Endometrial microvascular endothelial cells (primary cell): ENCODE measurements around the gene TMEM101. TPM values are rescaled to one million over a fixed set of nuclear protein-coding genes. Genes with fewer than 3 reads are reported as not detected.
"Not testable (repeated sequence)": the region's sequence is repeated elsewhere in the genome, so short reads cannot be mapped to it uniquely, and the experiment has no call there.

Experiments
- in situ Hi-C: cut with HindIII; loops from 2 replicates; pipeline ENCODE4 v1.10.0; 2017; ENCODE audit warnings: low sequenced_read_pairs, low pct_unique_long_range_greater_than_20kb; ENCODE audit errors: inconsistent ontology term
- total RNA-seq: library from RNA; depleted of rRNA; stranded (reverse); fragments of >200 nt; gene quantifications from one replicate; pipeline ENCODE4 v1.2.3, GENCODE V29; 2015; ENCODE audit errors: inconsistent ontology term

Gene TMEM101
- total RNA-seq: 43.9 TPM

DNA sequence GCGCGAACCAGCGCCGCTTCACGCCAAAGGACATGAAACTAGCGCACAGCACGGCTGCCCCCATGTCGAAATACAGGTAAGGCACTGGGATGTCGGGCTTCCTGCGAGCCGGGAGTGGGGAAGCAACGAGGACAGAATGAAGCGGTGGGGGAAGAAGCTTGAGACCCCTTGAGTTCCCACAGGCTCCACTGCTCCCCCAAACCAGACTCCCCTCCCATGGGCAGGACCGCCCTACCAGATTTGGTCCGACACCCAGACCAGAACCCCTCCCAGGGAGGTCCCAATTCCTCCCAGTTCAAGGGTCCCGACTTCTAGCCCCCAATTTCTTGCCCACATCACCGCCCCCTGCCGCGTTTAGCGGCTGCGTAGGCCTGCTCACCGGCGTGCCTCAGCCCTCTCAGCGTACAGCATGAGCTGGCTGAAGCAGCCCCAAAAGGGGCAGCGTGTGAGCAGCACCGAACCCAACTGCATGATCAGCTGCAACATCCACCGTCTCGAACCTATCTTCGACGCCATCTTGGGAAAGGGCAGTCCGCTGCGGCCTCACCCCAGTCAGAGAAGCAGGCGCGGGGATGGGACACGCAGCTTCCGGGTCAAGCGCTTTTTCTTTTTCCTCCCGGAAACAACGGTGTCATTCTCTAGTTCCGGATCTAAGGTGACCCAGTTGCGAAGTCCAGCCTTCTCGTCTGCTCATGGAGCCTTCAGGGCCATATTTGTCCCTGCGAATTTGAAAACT lies at the start of gene TMEM101:
Gene TMEM101 (minus strand): TSS at position 527 of the 736 bp plus-strand sequence. CDS start 11 bp downstream, at position 516.
- in situ Hi-C loops: no loop called here

DNA sequence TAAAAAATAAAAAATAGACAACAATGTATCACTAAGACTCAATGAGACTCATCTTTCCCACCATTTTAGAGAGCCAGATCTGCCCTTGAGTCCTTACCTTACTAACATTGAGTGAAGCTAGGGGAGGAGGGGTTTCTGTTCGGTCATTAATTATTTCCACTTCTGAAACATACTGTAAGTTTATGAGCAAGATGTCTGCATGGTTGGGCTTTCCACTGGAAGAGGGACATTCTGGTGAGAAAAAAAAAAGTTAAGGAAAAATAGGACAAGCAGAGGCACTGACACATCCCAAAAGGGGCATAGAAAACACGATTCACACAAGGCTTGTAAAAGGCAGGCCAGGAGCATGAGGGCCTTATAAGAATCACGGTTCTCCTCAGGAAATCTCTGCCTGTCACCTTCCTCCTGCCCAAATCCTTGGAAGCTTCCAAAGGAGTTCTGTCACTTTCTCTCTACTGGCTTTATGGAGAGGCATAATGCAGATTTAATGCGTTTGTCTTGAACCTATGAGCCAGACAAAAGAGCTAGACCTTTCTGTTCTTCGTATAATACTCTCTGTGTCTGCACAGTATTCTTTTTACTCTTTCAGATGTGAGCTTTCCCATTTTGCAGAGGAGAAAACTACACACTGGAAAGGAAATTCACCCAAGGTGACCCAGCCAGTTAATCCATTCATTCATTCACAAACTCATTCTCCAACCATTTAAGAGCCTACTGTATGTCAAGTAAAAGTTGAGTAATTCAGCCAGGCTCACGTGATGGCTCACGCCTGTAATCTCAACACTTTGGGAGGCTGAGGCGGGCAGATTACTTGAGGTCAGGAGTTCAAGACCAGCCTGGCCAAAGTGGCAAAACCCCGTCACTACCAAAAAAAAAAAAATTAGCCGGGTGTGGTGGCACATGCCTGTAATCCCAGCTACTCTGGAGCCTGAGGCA lies 49.2 kb upstream of the TMEM101 start:
- in situ Hi-C loops: no loop called here

DNA sequence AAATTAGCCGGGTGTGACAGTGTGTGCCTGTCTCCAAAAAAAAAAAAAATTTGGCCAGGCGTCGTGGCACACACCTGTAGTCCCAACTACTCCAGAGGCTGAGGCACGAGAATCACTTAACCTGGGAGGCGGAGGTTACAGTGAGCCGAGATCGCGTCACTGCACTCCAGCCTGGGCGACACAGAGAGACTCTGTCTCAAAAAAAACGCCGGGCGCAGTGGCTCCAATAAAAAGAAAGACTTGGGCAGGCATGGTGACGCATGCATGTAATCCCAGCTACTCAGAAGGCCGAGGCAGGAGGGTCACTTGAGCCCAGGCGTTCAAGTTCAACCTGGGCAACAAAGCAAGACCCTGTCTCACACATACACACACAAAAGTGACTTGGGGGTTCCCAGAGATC lies 48.1 kb upstream of the TMEM101 start:
- in situ Hi-C loops: no loop called here

- in situ Hi-C loops: no loop called here
Measured at GRCh38 chr17:44061446-44061845, 46.7 kb upstream of the TMEM101 start.

GRCh38 chr17:44059101-44059892 lies 44.5 kb upstream of the TMEM101 start:
- in situ Hi-C loops: no loop called here

GRCh38 chr17:44053125-44053872 lies 38.5 kb upstream of the TMEM101 start:
- in situ Hi-C loops: no loop called here

GRCh38 chr17:44049294-44050060 lies 34.7 kb upstream of the TMEM101 start:
- in situ Hi-C loops: no loop called here

DNA sequence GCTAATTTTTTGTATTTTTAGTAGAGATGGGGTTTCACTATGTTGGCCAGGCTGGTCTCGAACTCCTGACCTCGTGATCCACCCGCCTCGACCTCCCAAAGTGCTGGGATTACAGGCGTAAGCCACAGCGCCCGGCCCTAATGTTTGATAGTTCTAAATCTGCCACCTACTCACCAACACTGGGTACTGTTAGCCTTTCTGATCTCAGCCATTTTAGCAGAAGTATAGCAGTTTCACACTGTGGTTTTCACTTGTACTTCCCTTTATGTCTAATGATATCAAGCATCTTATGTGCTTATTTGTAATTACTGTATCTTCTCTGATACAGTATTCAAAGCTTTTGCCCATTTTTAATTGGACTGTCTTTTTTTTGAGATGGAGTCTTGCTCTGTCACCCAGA lies 32.1 kb upstream of the TMEM101 start:
- in situ Hi-C loops: not testable (repeated sequence)

DNA sequence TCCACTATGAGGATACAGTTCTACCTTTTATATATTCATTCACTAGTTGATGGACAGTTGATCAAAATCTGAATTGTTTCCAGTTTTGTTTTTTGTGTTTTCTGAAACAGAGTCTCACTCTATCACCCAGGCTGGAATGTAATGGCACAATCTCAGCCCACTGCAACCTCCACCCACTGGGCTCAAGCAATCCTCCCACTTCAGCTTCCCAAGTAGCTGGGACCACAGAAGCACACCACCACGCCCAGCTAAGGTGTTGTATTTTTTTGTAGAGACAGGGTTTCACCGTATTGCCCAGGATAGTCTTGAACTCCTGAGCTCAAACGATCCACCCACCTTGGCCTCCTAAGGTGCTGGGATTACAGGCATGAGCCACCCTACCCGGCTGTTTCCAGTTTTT lies 30.7 kb upstream of the TMEM101 start:
- in situ Hi-C loops: no loop called here

DNA sequence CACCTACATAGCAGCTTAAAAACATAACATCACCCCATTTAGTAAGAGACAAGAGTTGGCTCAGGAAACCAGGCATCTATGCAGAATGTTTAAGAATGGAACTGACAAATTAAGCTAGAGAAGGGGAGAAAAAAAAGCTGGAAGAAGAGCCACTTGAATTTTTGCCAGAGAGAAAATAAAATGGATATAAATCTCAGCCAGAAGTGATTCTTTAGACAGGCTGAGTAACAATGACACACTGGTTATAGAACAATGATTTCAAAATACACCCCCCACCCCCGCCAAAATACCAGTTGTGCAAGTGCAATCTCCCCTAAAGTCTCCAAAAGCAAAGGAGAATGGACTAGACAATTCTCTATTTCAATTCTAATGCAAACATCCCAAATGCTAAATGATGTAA lies 29.3 kb upstream of the TMEM101 start:
- in situ Hi-C loops: no loop called here

DNA sequence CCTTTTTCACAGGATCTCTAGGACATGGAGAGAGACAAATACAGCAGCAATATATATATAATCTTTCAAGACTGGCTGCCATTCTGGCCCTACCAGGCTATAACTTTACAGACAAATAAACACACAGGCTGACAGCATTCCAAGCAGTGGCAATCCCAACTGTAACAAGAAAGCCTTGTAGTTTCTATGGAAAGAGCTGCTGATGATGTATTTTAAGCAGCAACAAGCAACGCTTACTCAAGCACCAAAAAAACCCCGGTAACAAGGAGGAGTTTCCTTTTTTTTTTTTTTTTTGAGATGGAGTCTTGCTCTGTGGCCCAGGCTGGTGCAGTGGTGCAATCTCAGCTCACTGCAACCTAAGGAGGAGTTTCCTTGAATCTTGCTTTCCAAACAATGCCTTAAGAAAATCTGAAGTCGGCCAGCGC lies 28.5 kb upstream of the TMEM101 start:
- in situ Hi-C loops: no loop called here

GRCh38 chr17:44039829-44040635 lies 25.3 kb upstream of the TMEM101 start:
- in situ Hi-C loops: no loop called here

DNA sequence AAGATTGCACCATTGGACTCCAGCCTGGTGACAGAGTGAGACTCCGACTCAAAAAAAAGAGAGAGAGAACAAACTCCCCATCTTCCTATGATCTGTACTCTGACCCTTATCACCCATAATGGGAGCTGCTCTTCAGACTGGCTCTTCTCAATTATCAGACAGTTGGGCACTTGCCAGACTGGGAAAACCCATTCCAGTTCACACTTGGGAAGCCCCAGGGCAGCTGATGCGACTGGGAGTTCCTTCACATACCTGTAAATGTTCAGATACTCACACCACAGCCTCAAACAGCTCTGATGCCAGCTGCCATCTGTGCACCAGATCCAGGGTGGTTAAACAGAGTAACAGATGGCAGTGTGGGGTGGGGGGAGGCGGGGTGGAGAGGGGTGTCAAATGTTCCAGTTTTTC lies 23.8 kb upstream of the TMEM101 start:
- in situ Hi-C loops: no loop called here

DNA sequence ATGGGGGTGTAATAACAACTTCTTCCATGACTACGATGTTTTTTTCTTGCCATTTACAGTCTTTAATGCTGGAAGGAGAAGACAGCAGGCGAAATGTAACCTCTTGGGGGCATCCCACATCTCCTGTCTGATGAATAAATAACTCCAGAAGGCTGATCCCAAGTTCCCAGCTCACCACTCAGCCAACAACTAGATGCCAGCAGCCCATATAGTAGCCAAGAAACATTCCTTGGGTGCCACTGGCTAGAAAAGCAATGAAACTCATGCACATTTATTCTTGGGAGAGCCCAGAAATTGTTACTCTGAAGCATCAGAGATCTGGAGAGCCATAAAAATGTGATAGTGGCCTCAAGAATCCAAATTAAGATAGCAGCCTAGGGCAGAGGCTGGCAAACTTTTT lies 22.7 kb upstream of the TMEM101 start:
- in situ Hi-C loops: no loop called here

- in situ Hi-C loops: not testable (repeated sequence)
Measured at GRCh38 chr17:44034688-44035087, 19.9 kb upstream of the TMEM101 start.

DNA sequence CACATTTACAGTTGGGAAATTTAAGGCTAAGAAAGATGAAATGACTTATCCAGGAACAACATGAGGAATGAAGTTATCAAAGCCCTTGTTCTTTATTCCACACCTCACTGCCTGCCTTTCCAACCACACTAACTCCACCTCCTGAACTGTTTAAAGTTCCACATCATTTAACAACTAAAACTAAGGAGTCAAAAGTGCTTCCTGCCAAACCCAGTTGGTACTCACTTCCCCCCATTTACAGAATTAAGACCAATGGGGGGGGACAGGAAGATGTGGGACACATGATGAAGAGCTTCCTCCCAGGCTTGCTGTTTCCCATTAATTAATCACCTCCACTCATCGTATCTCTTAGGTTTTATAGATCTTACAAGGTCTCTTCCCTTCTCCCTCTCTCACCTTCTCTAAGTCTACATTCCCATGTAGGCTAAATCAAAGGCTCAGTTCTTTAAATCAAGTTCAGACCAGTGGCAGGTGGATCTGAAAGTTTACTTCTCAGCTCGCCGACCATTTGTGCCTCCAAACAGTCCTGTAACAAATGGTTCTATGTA lies 19.2 kb upstream of the TMEM101 start:
- in situ Hi-C loops: no loop called here

DNA sequence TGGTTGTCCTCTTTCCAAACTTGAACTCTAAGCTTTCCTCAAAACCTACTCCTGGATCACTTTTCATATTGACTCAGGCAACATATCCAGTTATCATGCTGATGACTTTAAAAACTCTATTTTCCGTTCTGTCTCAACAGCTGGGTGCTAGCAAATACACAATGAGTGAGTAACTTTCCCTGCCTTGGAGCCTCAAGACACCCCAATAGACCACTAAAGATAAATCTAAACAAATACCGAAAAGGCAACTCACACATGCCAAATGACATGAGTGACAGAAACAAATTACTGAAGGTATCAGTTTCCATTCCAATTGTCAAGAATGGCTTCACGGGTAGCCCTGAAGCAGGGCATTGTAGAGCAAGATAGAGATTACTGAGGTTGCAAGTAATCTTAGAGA lies 15.7 kb upstream of the TMEM101 start:
- in situ Hi-C loops: no loop called here
